HG02884 (cell line): ENCODE results near the gene ITIH4.

Experiments
- ATAC-seq: cut with Tn5 transposase; IDR thresholded peaks from one replicate; pipeline ENCODE4 v1.9.1; 2021; ENCODE audit warnings: mild to moderate bottlenecking, moderate library complexity; ENCODE audit not compliant: unreplicated experiment

ITIH4 gene

GRCh38 chr3:52849656-52850055, 19.2 kb upstream of the ITIH4 start:
- ATAC-seq = no peak

DNA sequence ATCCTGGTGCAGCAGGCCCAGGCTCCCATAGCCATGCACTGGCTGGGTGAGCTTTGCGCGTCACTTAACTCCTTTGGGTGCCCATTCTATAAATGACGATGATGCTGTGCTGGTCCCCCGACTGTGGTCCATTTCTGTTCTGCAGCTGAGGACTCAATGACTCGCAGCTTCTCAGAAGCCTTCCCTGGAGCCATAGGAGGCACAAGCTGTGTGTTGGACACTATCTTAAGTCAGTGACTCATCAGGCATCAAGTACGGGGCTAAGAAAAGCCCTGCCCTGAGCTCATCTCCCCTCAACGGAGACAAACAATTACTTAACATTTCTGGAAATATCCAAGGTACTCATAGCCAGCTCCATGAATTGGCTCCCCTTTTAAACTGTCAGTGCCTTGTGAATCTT, 18.1 kb upstream of the ITIH4 start:
- ATAC-seq = no peak

DNA sequence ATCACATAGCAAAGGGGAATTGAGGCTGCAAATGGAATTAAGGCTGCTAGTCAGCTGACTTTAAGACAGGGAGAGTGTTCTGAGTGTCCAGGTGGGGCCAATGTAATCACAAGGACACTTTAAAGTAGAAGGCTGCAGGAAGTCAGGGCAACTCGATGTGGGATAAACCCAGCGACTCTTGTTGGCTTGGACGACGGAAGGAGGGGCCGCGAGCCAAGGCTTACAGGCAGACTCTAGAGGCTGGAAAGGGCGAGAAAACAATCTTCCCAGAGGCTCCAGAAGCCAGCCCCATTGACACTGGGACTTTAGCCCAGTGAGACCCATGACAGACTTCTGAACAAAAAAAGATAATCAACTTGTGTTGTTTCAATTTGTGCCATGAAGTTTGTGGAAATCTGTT, 17.3 kb upstream of the ITIH4 start:
- ATAC-seq = no peak

DNA sequence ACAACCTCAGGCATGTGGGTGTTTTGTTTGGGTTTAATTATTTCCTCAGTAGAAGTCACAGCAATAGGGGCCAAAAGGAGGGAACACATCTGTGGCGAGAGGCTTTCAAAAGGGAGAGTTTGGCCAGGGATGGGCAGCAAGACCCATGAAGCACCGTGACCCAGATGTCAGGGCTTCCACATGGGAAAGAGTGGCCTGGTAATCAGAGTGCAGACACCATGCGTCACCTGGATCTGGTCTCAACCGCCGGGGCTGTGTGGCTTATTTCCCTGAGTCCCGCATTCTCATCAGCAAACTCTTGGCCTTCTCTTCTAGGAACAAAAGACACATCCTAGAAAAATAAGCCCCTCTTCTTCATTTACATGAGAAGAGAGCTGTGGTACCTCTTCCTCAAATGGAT, 16.8 kb upstream of the ITIH4 start:
- ATAC-seq = no peak

DNA sequence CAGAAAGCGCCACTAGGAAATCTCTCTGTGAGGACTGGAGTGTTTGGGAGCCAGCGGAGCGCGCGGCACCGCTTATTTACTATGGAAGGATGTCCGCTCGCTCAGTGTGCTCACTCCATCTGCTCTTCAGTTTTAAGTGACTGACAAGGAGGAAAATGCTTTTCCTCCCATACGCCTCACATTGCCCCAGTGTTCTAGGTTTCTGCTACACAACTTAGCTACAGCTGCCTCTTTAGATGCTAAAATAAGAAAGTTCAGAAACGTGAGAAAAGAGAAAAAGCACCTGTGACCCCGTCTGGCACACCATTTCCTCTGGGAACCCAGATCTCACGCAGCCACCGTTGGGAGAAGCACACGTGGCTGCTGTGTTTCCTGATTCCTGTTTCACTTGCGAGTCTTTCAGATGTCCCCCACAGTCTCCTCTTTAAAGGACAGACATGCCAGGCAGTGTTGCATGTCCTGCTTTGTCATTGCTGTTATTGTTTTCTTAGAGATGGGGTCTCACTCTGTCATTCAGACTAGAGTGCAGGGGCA, 16.0 kb upstream of the ITIH4 start:
- ATAC-seq = no peak

DNA sequence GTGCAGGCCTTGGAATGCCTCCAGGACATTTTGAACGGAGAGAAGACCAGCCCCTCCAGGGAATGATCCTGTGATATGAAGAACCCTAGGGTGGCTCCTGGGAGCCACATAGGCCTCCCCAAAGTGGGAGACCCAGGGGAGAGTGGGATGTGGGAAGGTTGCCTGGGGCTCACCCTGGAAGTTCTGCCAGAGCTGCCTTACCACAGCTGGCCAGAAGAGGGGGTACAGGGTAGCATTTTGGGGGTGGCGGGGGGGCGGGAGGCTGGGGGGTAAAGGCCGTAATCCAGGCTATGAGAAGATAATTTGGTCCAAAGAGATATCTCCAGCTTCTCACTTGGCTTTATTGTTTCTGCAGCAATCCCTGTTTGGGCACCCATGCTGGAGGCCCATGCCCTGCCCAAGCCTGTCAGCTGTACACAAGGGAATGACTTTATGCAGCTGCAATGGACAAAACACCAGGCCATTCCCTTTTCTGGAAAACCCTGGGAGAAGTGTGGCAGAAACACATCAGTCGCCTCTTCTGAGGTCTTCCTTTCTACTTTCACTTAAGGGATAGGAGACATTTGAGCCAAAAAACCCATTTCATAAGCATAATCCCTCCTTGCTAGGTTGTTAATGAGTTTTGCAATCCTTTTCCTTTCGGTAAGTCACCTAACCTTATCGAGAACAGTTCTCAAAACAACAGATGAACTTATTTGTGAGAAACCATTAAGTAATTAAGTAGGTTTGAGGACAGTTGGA, 15.4 kb upstream of the ITIH4 start:
- ATAC-seq = no peak

DNA sequence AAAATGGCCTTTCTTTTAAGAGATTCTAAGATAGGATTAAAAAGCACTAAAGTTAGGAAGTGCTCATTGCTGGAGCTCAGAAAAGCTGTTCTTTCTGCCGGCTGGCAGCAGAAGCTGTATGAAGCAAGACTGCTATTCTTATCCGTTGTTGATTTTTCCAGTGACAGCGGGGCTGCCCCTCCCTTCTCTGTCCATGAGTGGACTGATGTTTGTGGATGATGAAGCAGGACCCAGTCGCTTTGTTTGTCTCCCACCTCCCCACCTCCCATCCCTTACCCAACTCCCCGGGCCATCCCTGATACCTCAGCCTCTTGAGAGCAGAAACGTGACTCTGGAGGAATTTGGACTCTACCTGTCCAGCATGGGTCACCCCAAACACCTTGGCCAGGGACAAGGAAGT, 14.7 kb upstream of the ITIH4 start:
- no peak for ATAC-seq

DNA sequence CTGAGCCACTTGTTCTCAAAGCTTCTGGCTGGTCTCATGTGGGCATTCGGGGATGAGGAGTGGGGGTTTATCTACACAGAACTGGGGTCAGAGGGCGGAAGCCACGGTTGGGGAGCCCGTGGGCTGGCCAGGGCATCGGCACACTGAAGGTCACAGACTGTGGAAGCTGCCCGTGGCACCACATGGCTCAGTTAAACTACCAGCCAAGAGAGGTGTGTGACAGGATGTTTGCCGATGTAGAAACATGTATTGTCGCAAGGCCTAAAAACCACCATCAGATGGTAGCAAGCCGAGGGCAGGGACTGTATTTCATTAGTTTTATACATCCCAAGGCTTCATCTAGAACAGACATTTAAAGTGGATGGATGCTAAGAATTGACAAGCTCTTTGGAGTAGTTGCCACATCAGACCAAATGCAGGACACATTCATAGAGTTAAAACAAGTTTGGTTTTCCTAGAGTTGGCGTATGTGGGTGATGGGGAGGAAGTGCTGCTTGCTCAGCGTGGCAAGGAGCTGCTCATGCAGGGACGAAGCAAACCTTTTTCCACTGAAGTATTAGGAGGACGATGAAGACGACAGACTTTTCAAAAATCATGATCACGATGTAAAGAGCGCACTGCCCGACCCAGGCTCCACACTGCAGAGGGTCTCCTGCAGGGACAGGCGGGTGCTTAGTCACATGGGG, 14.0 kb upstream of the ITIH4 start:
- ATAC-seq = no peak

- ATAC-seq = no peak
These were observed 13.4 kb upstream of the ITIH4 start for GRCh38 chr3:52843881-52844280.

GRCh38 chr3:52843108-52843865, 12.8 kb upstream of the ITIH4 start:
- no peak for ATAC-seq

GRCh38 chr3:52842424-52842823, 12.0 kb upstream of the ITIH4 start:
- ATAC-seq = no peak

DNA sequence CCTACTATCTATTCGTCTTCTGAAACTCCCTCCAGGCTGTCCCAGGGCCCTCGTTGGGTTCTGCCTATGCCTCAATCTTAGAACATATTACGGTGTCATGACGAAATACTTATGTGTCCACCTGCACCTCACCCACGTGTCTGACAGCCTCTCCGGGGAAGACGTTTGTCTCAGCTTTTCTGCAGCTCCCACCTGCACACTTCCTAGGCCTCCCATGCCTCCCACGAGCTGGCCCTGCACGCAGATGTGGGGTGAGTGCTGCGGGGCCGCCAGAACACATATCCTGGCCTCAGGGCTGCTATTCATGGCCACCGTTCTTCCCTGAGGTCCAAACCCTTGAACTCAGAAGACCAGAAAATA, 11.5 kb upstream of the ITIH4 start:
- no peak for ATAC-seq

- ATAC-seq = no peak
These were observed 10.9 kb upstream of the ITIH4 start for GRCh38 chr3:52841211-52841980.

GRCh38 chr3:52839892-52840545, 9.5 kb upstream of the ITIH4 start:
- ATAC-seq = no peak

DNA sequence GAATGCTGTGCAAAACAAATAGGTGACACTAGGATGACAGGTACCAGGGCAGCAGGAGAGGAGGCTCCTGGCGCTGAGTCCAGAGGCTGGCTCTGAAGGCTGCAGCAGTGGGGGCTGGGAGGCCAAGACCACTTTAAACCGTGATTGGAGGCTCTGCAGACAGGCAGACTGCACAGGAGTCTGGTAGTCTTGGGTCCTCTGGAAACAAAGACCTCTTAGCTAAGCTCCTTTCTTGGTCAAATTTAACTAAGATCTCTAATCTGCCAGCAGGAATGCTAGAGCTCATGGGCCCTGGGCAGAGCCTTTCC, 8.8 kb upstream of the ITIH4 start:
- no peak for ATAC-seq

- no peak for ATAC-seq
These were observed 8.2 kb upstream of the ITIH4 start for GRCh38 chr3:52838561-52839267.

GRCh38 chr3:52836986-52837385, 6.5 kb upstream of the ITIH4 start:
- ATAC-seq = no peak

- no peak for ATAC-seq
These were observed 6.0 kb upstream of the ITIH4 start for GRCh38 chr3:52836471-52836845.

DNA sequence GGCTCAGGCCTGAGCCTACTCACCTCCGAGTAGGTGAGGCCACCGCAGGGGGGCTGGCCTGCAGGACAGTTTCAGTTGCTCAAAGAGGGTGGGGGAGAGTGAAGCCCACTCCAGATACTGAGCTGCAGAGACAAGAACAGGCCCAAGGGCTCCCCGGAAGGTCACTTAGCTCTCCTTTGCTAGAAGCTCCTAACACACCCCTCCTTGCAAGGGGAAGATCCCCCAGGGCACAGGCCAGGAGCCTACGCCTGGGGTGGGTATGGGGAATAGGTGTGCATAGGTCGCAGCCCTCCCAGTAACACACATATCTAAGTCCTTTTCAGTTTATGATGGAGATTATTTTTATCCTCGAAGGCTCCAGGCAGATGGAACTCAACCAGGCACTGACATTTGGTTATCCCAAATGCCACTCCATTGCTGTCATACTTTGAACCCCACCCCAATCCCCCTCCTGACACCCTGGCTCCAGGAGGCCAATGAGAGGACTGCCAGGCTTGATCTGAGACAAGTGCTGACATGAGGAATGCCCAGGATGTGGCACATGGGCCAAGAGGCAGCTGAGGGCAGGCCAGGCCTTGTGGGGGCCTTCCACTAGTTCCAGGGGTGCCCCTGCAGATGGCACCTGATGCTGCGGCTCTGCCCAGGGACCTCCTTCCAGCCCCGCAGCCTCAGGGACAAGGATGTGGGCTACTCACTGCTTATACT, 5.4 kb upstream of the ITIH4 start:
- ATAC-seq = no peak
